VCaP (cell line): ENCODE measurements around the gene KLK15.
A peak's percentile ranks its signal among the peaks of the same experiment; 100 is the strongest.

ENCODE experiments used
- H3K27ac ChIP-seq: fragments of 450-650 bp; 2 replicates; pipeline ENCODE4 v1.5.1; 2017
- CTCF ChIP-seq: fragments of 450-650 bp; conservative IDR thresholded peaks from 2 replicates; pipeline ENCODE4 v1.5.1; 2017; ENCODE audit warnings: mild to moderate bottlenecking, moderate library complexity

KLK15 gene

GRCh38 chr19:50797781-50798658, 35.4 kb downstream of the KLK15 start:
- H3K27ac ChIP-seq = peak overlapping the region; percentile 99
- no peak for TF ChIP-seq CTCF

GRCh38 chr19:50797429-50797780, 36.0 kb downstream of the KLK15 start:
- peak overlapping the region; percentile 99 for H3K27ac ChIP-seq
- no peak for TF ChIP-seq CTCF

- H3K27ac ChIP-seq = peak overlapping the region; percentile 99
- no peak for TF ChIP-seq CTCF
These were observed 36.5 kb downstream of the KLK15 start for GRCh38 chr19:50796634-50797428.

GRCh38 chr19:50796128-50796633, 37.2 kb downstream of the KLK15 start:
- peak; percentile 28; the same call in 1 of the 2 replicates for TF ChIP-seq CTCF
- H3K27ac ChIP-seq = peak overlapping the region; percentile 99

- TF ChIP-seq CTCF = no peak
- H3K27ac ChIP-seq = peak overlapping the region; percentile 99
These were observed 37.7 kb downstream of the KLK15 start for GRCh38 chr19:50795664-50796073.

GRCh38 chr19:50794876-50795663, 38.3 kb downstream of the KLK15 start:
- peak overlapping the region; percentile 99 for H3K27ac ChIP-seq
- peak; percentile 75 for TF ChIP-seq CTCF
